ENCODE results near the gene TNKS2.

TNKS2 gene

GRCh38 chr10:91788527-91788926 lies 9.7 kb upstream of the TNKS2 start:
- TF ChIP-seq, protein P1, sequence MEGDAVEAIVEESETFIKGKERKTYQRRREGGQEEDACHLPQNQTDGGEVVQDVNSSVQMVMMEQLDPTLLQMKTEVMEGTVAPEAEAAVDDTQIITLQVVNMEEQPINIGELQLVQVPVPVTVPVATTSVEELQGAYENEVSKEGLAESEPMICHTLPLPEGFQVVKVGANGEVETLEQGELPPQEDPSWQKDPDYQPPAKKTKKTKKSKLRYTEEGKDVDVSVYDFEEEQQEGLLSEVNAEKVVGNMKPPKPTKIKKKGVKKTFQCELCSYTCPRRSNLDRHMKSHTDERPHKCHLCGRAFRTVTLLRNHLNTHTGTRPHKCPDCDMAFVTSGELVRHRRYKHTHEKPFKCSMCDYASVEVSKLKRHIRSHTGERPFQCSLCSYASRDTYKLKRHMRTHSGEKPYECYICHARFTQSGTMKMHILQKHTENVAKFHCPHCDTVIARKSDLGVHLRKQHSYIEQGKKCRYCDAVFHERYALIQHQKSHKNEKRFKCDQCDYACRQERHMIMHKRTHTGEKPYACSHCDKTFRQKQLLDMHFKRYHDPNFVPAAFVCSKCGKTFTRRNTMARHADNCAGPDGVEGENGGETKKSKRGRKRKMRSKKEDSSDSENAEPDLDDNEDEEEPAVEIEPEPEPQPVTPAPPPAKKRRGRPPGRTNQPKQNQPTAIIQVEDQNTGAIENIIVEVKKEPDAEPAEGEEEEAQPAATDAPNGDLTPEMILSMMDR (IDR thresholded peaks at IDR 0.05; ENCODE audit: control insufficient read depth, extremely low read depth, insufficient read depth), result no peak
- no peak overlapping the region for H3K4me3 ChIP-seq (ENCODE audit: low read depth, low read length)
- peak; percentile 84 for DNase-seq (ENCODE audit: low read depth)

- no peak for DNase-seq (ENCODE audit: low read depth)
- H3K4me3 ChIP-seq (ENCODE audit: low read depth, low read length), result no peak overlapping the region
- TF ChIP-seq, protein P1 (IDR thresholded peaks at IDR 0.05; ENCODE audit: control insufficient read depth, extremely low read depth, insufficient read depth), result no peak
These were observed 1.7 kb upstream of the TNKS2 start for GRCh38 chr10:91796331-91797047.

GRCh38 chr10:91797048-91797690 lies 1.1 kb upstream of the TNKS2 start:
- peak overlapping the region; percentile 86 for H3K4me3 ChIP-seq (ENCODE audit: low read depth, low read length)
- TF ChIP-seq, protein P1 (IDR thresholded peaks at IDR 0.05; ENCODE audit: control insufficient read depth, extremely low read depth, insufficient read depth), result no peak
- no peak for DNase-seq (ENCODE audit: low read depth)

DNA sequence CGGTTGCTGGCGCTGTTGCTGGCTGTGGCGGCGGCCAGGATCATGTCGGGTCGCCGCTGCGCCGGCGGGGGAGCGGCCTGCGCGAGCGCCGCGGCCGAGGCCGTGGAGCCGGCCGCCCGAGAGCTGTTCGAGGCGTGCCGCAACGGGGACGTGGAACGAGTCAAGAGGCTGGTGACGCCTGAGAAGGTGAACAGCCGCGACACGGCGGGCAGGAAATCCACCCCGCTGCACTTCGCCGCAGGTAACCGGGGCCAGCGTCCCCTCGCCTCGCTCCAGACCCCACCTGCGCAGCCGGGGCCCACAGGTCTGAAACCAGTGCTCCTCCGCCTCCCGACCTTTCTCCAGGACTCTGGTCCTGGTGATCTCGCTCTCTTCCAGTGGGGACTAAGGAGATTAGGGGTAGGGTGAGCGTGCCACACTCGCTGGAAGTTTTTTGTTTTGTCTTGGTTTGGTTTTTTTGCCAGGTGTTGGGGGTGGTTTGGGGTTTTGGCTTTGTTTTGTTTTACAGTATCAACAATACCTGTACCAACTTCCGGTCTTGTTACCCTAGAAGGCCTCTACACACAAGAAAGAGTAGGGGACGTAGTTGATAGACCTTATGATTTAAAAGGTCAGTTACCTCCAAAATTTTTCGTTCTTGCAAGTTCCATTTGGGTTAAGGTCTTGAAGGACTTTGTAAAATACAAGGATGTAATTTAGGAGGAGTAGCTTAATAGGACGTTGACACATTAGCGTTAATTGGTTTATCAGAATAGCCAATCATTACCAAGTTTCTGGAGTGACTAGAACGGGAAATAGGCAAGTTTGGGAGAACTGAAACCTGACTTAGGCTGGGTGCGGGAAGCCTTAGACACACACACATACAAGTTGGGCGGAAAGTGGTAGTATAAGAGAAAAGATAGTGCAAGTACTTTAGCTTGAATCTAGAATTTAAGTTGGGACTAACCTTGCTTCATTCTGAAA lies 704 bp downstream of the TNKS2 start:
- DNase-seq (ENCODE audit: low read depth), result peak; percentile 53
- peak overlapping the region; percentile 86 for H3K4me3 ChIP-seq (ENCODE audit: low read depth, low read length)
- TF ChIP-seq, protein P1 (IDR thresholded peaks at IDR 0.05; ENCODE audit: control insufficient read depth, extremely low read depth, insufficient read depth), result no peak

GRCh38 chr10:91799612-91799975 lies 1.4 kb downstream of the TNKS2 start:
- TF ChIP-seq, protein P1 (IDR thresholded peaks at IDR 0.05; ENCODE audit: control insufficient read depth, extremely low read depth, insufficient read depth), result no peak
- peak overlapping the region; percentile 86 for H3K4me3 ChIP-seq (ENCODE audit: low read depth, low read length)
- no peak for DNase-seq (ENCODE audit: low read depth)

DNA sequence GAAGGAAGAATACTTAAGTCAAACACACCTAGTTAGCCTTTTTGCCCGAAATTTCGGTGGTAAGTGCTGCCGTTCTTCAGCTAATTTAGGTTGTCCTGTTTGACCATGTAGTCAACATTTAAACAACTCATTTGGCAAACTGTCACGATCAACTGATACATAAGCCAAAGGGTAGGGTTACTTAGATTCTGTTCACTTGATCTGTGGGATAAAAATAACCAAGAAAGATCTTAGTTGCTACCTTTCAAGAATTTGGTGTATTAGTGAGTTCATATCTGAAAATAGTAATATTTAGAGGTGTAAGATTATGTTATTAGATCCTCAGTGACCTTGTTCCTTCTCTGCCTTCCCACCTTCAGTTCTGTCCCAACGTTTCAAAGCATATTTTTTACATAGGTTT lies 2.0 kb downstream of the TNKS2 start:
- TF ChIP-seq, protein P1 (IDR thresholded peaks at IDR 0.05; ENCODE audit: control insufficient read depth, extremely low read depth, insufficient read depth), result no peak
- no peak for DNase-seq (ENCODE audit: low read depth)
- peak overlapping the region; percentile 86 for H3K4me3 ChIP-seq (ENCODE audit: low read depth, low read length)
